Ovary (tissue), 3 donors: ENCODE measurements around the gene IDUA.

Experiments
- CTCF ChIP-seq, 3 donors: fragments of 450-650 bp in 2 of 3; fragments of 200-600 bp in 1 of 3; IDR thresholded peaks; one replicate each; pipeline versions ENCODE4 v1.5.1 to v1.8.0; 2016 to 2022; ENCODE audit warnings: antibody characterized with exemption in 3 of 3, mild to moderate bottlenecking in 1 of 3
- EP300 ChIP-seq: sonication (generic); formaldehyde crosslinking; IDR thresholded peaks from one replicate; pipeline ENCODE4 v1.6.1; 2017; ENCODE audit warnings: antibody characterized with exemption
- POLR2A ChIP-seq: fragments of 450-650 bp; IDR thresholded peaks from one replicate; pipeline ENCODE4 v1.6.1; 2017; ENCODE audit warnings: antibody characterized with exemption, mild to moderate bottlenecking, moderate library complexity
- donor health status: DM: no; HTN: no; CAD: no.

- TF ChIP-seq EP300: no peak
- no peak for TF ChIP-seq POLR2A
- TF ChIP-seq CTCF (IDR thresholded peaks at IDR 0.05): no peak
These were observed 1.6 kb upstream of the IDUA start for GRCh38 chr4:985123-985830.
